ENCODE measurements around the gene CHST13. TPM values are rescaled to one million over a fixed set of nuclear protein-coding genes. Genes with fewer than 3 reads are reported as not detected.

CHST13 gene, protein sequence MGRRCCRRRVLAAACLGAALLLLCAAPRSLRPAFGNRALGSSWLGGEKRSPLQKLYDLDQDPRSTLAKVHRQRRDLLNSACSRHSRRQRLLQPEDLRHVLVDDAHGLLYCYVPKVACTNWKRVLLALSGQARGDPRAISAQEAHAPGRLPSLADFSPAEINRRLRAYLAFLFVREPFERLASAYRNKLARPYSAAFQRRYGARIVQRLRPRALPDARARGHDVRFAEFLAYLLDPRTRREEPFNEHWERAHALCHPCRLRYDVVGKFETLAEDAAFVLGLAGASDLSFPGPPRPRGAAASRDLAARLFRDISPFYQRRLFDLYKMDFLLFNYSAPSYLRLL
- not detected in 2 replicates for total RNA-seq

GRCh38 chr3:126523745-126524428 is at the start of gene CHST13:
Gene CHST13, plus strand, starts transcription at chr3:126524155. Its CDS starts 178 bp downstream, at chr3:126524333.

DNA sequence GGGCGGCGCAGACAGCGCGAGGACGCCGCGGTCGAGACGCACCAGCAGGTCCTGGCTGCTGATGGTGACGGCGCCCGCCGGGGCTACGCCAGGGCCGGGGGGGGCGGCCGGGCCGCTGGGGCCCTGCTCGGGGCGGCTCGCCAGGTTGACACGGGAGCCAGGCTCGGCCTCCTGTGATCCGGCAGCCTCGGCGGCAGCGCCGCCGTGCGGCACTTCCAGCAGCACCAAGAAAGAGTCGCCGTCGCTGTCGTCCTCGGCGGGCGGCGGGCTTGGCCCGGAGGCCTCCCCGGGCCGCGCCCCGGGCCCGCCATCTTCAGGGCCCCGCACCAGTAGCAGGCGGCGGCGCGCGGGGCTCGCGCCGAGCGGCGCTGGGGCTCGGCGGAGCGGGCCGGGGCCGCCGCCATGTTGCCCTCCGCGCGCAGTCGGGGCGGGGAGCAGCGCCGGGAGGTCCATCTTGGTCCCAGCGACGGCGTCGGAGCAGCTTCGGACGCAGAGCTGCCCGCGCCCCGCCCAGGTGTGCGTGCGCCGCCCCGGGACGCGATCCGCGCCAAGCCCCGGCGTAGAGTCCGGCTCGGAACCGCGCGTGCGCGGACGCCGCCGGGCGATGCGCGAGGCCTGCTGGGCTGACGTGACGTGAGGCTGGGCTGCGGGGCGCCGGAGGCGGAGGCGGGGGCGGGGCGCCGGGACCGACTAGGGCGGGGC is 48.4 kb upstream of the CHST13 start, which contains the start of gene ZXDC:
ZXDC (minus strand) TSS at position 479 of the 702 bp plus-strand sequence; CDS start at position 453, 26 bp downstream.

GRCh38 chr3:126517291-126517951 is 6.5 kb upstream of the CHST13 start, which contains the start of gene UROC1:
Gene UROC1, minus strand, starts transcription at chr3:126517773. Its CDS starts 54 bp downstream, at chr3:126517719.

GRCh38 chr3:126558336-126559071 is 34.5 kb downstream of the CHST13 start, which contains the start of gene C3orf22:
Gene C3orf22, minus strand, starts transcription at chr3:126558932. Its CDS starts 5,542 bp downstream, at chr3:126553390.

Other genes with a start within 250 kb of the CHST13 start
- 2.9 and 3.2 TPM in 2 replicates for gene KLF15, start 166.7 kb upstream of the CHST13 start, total RNA-seq
- gene CFAP100, start 129.2 kb upstream of the CHST13 start, total RNA-seq: not detected in 2 replicates
- 16.4 and 17.2 TPM in 2 replicates for gene ZXDC, start 48.3 kb upstream of the CHST13 start, total RNA-seq
- not detected in 2 replicates for gene UROC1, start 6.4 kb upstream of the CHST13 start, total RNA-seq
- not detected in 2 replicates for gene C3orf22, start 34.8 kb downstream of the CHST13 start, total RNA-seq
- gene TXNRD3, start 131.0 kb downstream of the CHST13 start, total RNA-seq: 8.7 and 9.8 TPM in 2 replicates
- 11.9 and 12.6 TPM in 2 replicates for gene CHCHD6, start 180.1 kb downstream of the CHST13 start, total RNA-seq